HG03139 (cell line): Measurements from ENCODE around the gene SALL4.
"Not testable (repeated sequence)": the region's sequence is repeated elsewhere in the genome, so short reads cannot be mapped to it uniquely, and the experiment has no call there.

ENCODE experiments used
- ATAC-seq: cut with Tn5 transposase; IDR thresholded peaks from one replicate; pipeline ENCODE4 v1.9.1; 2021; ENCODE audit not compliant: unreplicated experiment

SALL4 gene

GRCh38 chr20:51767867-51768758 is 34.2 kb downstream of the SALL4 start, which contains the start of gene ATP9A:
TSS of gene ATP9A (minus strand) at chr20:51768390. CDS start at chr20:51768369, 21 bp downstream.
- no peak for ATAC-seq

- no peak for ATAC-seq
Observed at GRCh38 chr20:51766994-51767866, 35.1 kb downstream of the SALL4 start.

- not testable (repeated sequence) for ATAC-seq
Observed at GRCh38 chr20:51765381-51765780, 36.9 kb downstream of the SALL4 start.

- no peak for ATAC-seq
Observed at GRCh38 chr20:51763965-51764602, 38.2 kb downstream of the SALL4 start.

GRCh38 chr20:51760905-51761546 is 41.3 kb downstream of the SALL4 start:
- ATAC-seq: no peak

GRCh38 chr20:51759769-51760510 is 42.4 kb downstream of the SALL4 start:
- no peak for ATAC-seq

- no peak for ATAC-seq
Observed at GRCh38 chr20:51758978-51759544, 43.3 kb downstream of the SALL4 start.

- ATAC-seq: no peak
Observed at GRCh38 chr20:51757226-51757625, 45.1 kb downstream of the SALL4 start.

GRCh38 chr20:51756653-51757052 is 45.7 kb downstream of the SALL4 start:
- no peak for ATAC-seq

- ATAC-seq: not testable (repeated sequence)
Observed at GRCh38 chr20:51753220-51753619, 49.1 kb downstream of the SALL4 start.

GRCh38 chr20:51752343-51752951 is 49.9 kb downstream of the SALL4 start:
- ATAC-seq: no peak

- ATAC-seq: no peak
Observed at GRCh38 chr20:51750770-51751388, 51.4 kb downstream of the SALL4 start.

GRCh38 chr20:51750037-51750769 is 52.1 kb downstream of the SALL4 start:
- ATAC-seq: no peak

GRCh38 chr20:51749674-51750036 is 52.7 kb downstream of the SALL4 start:
- no peak for ATAC-seq

GRCh38 chr20:51747182-51747911 is 55.0 kb downstream of the SALL4 start:
- ATAC-seq: no peak

GRCh38 chr20:51745804-51746203 is 56.5 kb downstream of the SALL4 start:
- no peak for ATAC-seq

GRCh38 chr20:51740838-51741237 is 61.5 kb downstream of the SALL4 start:
- no peak for ATAC-seq

- not testable (repeated sequence) for ATAC-seq
Observed at GRCh38 chr20:51740308-51740707, 62.0 kb downstream of the SALL4 start.
